Keratinocyte (primary cell): ENCODE data around the gene TRMT1. TPM values are rescaled to one million over a fixed set of nuclear protein-coding genes. Genes with fewer than 3 reads are reported as not detected.

Experiments used
- DNase-seq: peaks from one replicate; pipeline ENCODE4 v3.0.0-alpha.2; 2011; ENCODE audit warnings: low read depth, missing footprints, low spot score
- FAIRE-seq: peaks from 2 replicates; lab custom pipeline; 2011; peaks lifted over from hg19 to GRCh38; lab: Jason Lieb, UNC
- H2AFZ ChIP-seq: 2 replicates; pipeline ENCODE4 v1.6.0; 2012; ENCODE audit warnings: low read length, control low read depth, inconsistent platforms; ENCODE audit not compliant: control insufficient read depth
- H3K27ac ChIP-seq: 2 replicates; pipeline ENCODE4 v1.5.1; 2011; ENCODE audit warnings: low read length; ENCODE audit not compliant: control insufficient read depth, insufficient read depth
- H3K27me3 ChIP-seq: 3 replicates; pipeline ENCODE4 v1.6.0; 2011; ENCODE audit warnings: low read length; ENCODE audit not compliant: control insufficient read depth, insufficient read depth; ENCODE audit errors: extremely low read depth
- H3K36me3 ChIP-seq, 2 experiments: 2 replicates in 1 of 2; 3 replicates in 1 of 2; pipeline ENCODE4 v1.5.1; 2011; ENCODE audit warnings: low read length in 2 of 2, mild to moderate bottlenecking in 1 of 2; ENCODE audit not compliant: control insufficient read depth in 2 of 2, insufficient read depth in 2 of 2; ENCODE audit errors: extremely low read depth in 1 of 2
- H3K4me1 ChIP-seq: 3 replicates; pipeline ENCODE4 v1.5.1; 2011; ENCODE audit warnings: low read length; ENCODE audit not compliant: control insufficient read depth, insufficient read depth; ENCODE audit errors: extremely low read depth
- H3K4me2 ChIP-seq: 3 replicates; pipeline ENCODE4 v1.6.0; 2011; ENCODE audit warnings: low read depth, low read length; ENCODE audit not compliant: control insufficient read depth, insufficient read depth; ENCODE audit errors: extremely low read depth
- H3K4me3 ChIP-seq, 3 experiments: fragments of 200-600 bp in 1 of 3; sonication (generic) in 1 of 3; 2 replicates in 2 of 3; 3 replicates in 1 of 3; pipeline ENCODE4 v1.5.1; 2011 to 2016; ENCODE audit warnings: low read length in 3 of 3, mild to moderate bottlenecking in 3 of 3, control low read depth in 2 of 3, inconsistent platforms in 1 of 3, low read depth in 1 of 3, mixed read lengths in 1 of 3, mixed run types in 1 of 3, moderate library complexity in 1 of 3; ENCODE audit not compliant: control insufficient read depth in 2 of 3, insufficient read depth in 2 of 3; ENCODE audit errors: extremely low read depth in 1 of 3
- H3K79me2 ChIP-seq: 2 replicates; pipeline ENCODE4 v1.6.0; 2012; ENCODE audit warnings: low read length; ENCODE audit not compliant: control insufficient read depth, insufficient read depth
- H3K9ac ChIP-seq: 3 replicates; pipeline ENCODE4 v1.6.0; 2011; ENCODE audit warnings: low read length; ENCODE audit not compliant: control insufficient read depth, insufficient read depth; ENCODE audit errors: extremely low read depth
- H3K9me1 ChIP-seq: 3 replicates; pipeline ENCODE4 v1.6.0; 2011; ENCODE audit warnings: low read length; ENCODE audit not compliant: control insufficient read depth, insufficient read depth; ENCODE audit errors: extremely low read depth
- H3K9me3 ChIP-seq: 2 replicates; pipeline ENCODE4 v1.5.1; 2012; ENCODE audit warnings: low read depth, low read length; ENCODE audit not compliant: control insufficient read depth
- H4K20me1 ChIP-seq: 3 replicates; pipeline ENCODE4 v1.6.0; 2011; ENCODE audit warnings: low read length; ENCODE audit not compliant: control insufficient read depth, insufficient read depth; ENCODE audit errors: extremely low read depth
- EZH2 ChIP-seq: IDR thresholded peaks from one replicate; pipeline ENCODE4 v1.6.1; 2012; ENCODE audit warnings: inconsistent platforms, mild to moderate bottlenecking, low read length, moderate library complexity
- dilution Hi-C: fragments of 300-500 bp; cut with MboI; formaldehyde crosslinking; loops from one replicate; pipeline ENCODE4 v1.7.0; 2020; ENCODE audit warnings: low sequenced_read_pairs; ENCODE audit not compliant: extremely low pct_ligation_motif_present
- polyA plus RNA-seq, 5 experiments: library from polyadenylated mRNA; depleted of rRNA in 3 of 5; stranded (reverse) in 3 of 5; stranded (forward) in 1 of 5; unstranded in 1 of 5; fragments of >200 nt; gene quantifications; 1 replicate in 1 of 5; 2 replicates in 3 of 5; 3 replicates in 1 of 5; pipeline versions ENCODE4 v1.2.1 to v1.2.3, GENCODE V29; 2011 to 2012; ENCODE audit warnings: missing spikeins in 2 of 5, low read depth in 1 of 5, low replicate concordance in 1 of 5
- TF ChIP-seq, protein P1 (sequence below), 3 experiments: IDR thresholded peaks in 1 of 3; conservative IDR thresholded peaks in 1 of 3; optimal IDR thresholded peaks in 1 of 3; 2 replicates in 2 of 3; 3 replicates in 1 of 3; pipeline versions ENCODE3 to v1.5.1; 2011; ENCODE audit warnings: low read length in 3 of 3, mild to moderate bottlenecking in 3 of 3, moderate library complexity in 2 of 3, control low read depth in 1 of 3, inconsistent platforms in 1 of 3; ENCODE audit not compliant: insufficient read depth in 2 of 3; ENCODE audit errors: extremely low read depth in 1 of 3

TRMT1 gene
- polyA plus RNA-seq, 1 donor (not counting 4 experiments of a cell fraction or from before 2014, with no cell fraction given), result 30.9 TPM

DNA sequence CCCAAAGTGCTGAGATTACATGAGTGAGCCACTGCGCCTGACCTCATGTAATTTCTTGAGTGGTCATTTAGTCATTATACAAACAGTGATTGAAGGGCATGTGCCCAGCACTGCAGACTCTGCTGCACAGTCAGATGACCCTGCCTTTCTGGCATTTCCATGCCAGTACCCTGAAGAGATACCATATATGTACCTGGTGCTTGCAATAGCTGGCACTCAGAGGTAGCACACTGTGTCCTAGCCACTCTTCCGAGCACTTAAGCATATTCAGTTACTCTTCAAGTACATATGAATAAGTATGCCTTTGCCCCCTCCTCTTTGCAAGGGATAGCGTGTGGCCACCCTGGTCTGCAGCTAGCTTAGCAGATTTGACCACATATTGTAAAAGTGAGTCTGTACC, 18.1 kb upstream of the TRMT1 start:
- no peak for TF ChIP-seq EZH2
- TF ChIP-seq, protein P1, sequence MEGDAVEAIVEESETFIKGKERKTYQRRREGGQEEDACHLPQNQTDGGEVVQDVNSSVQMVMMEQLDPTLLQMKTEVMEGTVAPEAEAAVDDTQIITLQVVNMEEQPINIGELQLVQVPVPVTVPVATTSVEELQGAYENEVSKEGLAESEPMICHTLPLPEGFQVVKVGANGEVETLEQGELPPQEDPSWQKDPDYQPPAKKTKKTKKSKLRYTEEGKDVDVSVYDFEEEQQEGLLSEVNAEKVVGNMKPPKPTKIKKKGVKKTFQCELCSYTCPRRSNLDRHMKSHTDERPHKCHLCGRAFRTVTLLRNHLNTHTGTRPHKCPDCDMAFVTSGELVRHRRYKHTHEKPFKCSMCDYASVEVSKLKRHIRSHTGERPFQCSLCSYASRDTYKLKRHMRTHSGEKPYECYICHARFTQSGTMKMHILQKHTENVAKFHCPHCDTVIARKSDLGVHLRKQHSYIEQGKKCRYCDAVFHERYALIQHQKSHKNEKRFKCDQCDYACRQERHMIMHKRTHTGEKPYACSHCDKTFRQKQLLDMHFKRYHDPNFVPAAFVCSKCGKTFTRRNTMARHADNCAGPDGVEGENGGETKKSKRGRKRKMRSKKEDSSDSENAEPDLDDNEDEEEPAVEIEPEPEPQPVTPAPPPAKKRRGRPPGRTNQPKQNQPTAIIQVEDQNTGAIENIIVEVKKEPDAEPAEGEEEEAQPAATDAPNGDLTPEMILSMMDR (optimal IDR thresholded peaks at IDR 0.05 in 1 of 3, IDR thresholded peaks at IDR 0.05 in 1 of 3, conservative IDR thresholded peaks at IDR 0.05 in 1 of 3; ENCODE audit: extremely low read depth in 1 of 3, insufficient read depth in 2 of 3, low read length in 3 of 3), result no peak
- H3K36me3 ChIP-seq, result peaks cover 18 to 32% of the 10 kb centered on the region in 2 experiments
- dilution Hi-C loops, result no loop called here

DNA sequence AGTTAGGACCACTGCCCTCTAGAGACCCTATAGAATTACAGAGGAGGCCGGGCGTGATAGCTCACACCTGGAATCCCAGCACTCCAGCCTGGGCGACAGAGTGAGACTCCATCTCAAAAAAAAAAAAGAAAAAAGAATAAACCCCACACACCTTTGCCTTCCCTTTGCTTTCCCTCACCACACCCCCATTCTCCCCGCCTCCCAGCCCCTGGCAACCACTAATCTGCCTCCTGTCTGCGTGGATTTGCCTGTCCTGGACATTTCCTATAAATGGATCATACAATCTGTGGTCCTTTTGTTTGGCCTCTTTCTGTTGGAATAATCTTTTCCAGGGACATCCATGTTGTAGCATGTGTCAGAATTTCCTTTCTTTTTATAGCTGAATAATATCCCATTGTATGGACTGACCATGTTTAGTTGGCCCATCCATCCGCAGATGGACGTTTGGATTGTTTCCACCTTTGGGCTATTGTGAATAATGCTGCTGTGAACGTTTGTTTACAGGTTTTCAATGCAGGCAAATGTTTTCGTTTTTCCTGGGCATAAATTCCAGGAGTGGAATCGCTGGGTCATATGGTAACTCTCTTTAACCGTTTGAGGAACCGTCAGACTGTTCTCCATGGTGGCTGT, 16.8 kb upstream of the TRMT1 start:
- Histone ChIP-seq H3K79me2 (peaks cover 67% of the 10 kb centered on the region), H3K9ac (no peak overlapping the region), H2AFZ (no peak overlapping the region), H3K4me1 (peaks cover 3% of the 10 kb centered on the region), H3K9me1 (peaks cover 5% of the 10 kb centered on the region), H3K27me3 (no peaks in the 10 kb centered on the region), H3K4me3 (no peak overlapping the region), H4K20me1 (peaks cover 16% of the 10 kb centered on the region), H3K4me2 (no peak overlapping the region), H3K36me3 (peaks cover 21 to 28% of the 10 kb centered on the region in 2 experiments), H3K27ac (no peak overlapping the region), H3K9me3 (no peaks in the 10 kb centered on the region)
- FAIRE-seq (no peak), DNase-seq (no peak)
- TF ChIP-seq EZH2, result no peak
- TF ChIP-seq, protein P1 (optimal IDR thresholded peaks at IDR 0.05 in 1 of 3, IDR thresholded peaks at IDR 0.05 in 1 of 3, conservative IDR thresholded peaks at IDR 0.05 in 1 of 3; ENCODE audit: extremely low read depth in 1 of 3, insufficient read depth in 2 of 3, low read length in 3 of 3), result no peak
- dilution Hi-C loops, result no loop called here

More for the DNA sequence above, 18.1 kb upstream of the TRMT1 start:
- FAIRE-seq (no peak), DNase-seq (no peak)
- Histone ChIP-seq H4K20me1 (peaks cover 13% of the 10 kb centered on the region), H3K9ac (no peak overlapping the region), H3K27me3 (no peaks in the 10 kb centered on the region), H3K4me1 (peaks cover 3% of the 10 kb centered on the region), H3K79me2 (peaks cover 54% of the 10 kb centered on the region), H3K4me3 (no peak overlapping the region), H2AFZ (no peak overlapping the region), H3K27ac (no peak overlapping the region), H3K9me1 (peaks cover 5% of the 10 kb centered on the region), H3K4me2 (no peak overlapping the region), H3K9me3 (no peaks in the 10 kb centered on the region)
